GM12878 (cell line): ENCODE data around the gene CLIP3. TPM values are rescaled to one million over a fixed set of nuclear protein-coding genes. Genes with fewer than 3 reads are reported as not detected.

Source experiments
- ATAC-seq: fragments of 200-7000 bp; cut with Tn5 transposase; 3 replicates; pipeline ENCODE4 v1.9.1; 2020; ENCODE audit warnings: mild to moderate bottlenecking, moderate library complexity
- BruUV-seq: library from RNA; stranded (reverse); fragments of 400-500 nt; replicated peaks from 2 replicates; lab custom pipeline; 2021; lab: Mats Ljungman, UMichigan
- CTCF ChIA-PET: fragments of 300-600 bp; sonication (Branson Sonifier 250); formaldehyde crosslinking; extraction: SDS; loops from one replicate; lab custom pipeline; 2021; ENCODE audit warnings: inconsistent platforms; lab: Yijun Ruan, JAX
- POLR2A ChIA-PET: fragments of 350-600 bp; formaldehyde crosslinking; extraction: SDS; loops from one replicate; lab custom pipeline; 2021; ENCODE audit warnings: inconsistent platforms; lab: Charles Lee
- RAD21 ChIA-PET: fragments of 300-600 bp; sonication (Branson Sonifier 250); formaldehyde crosslinking; loops from one replicate; lab custom pipeline; 2023; ENCODE audit warnings: antibody characterized with exemption; ENCODE audit not compliant: unreplicated experiment; lab: Charles Lee
- SMC1A ChIA-PET: fragments of 300-600 bp; sonication (Branson Sonifier 250); formaldehyde crosslinking; loops from one replicate; lab custom pipeline; 2023; ENCODE audit not compliant: unreplicated experiment, uncharacterized antibody; lab: Charles Lee
- DNase-seq: peaks from one replicate; pipeline ENCODE4 v3.0.0-alpha.2; 2011; ENCODE audit warnings: low read depth, low spot score
- FAIRE-seq: peaks from 3 replicates; lab custom pipeline; 2011; peaks lifted over from hg19 to GRCh38; lab: Jason Lieb, UNC
- H2AFZ ChIP-seq: 2 replicates; pipeline ENCODE4 v1.6.0; 2011; ENCODE audit warnings: low read depth, low read length, control low read depth; ENCODE audit not compliant: control insufficient read depth
- H3K27ac ChIP-seq: 2 replicates; pipeline ENCODE4 v1.5.1; 2011; ENCODE audit warnings: control low read depth; ENCODE audit not compliant: control insufficient read depth, insufficient read depth
- H3K27me3 ChIP-seq, 2 experiments: replicated peaks in 1 of 2; 2 replicates each; pipeline versions ENCODE4 v1.6.0 to v1.6.1; 2011; ENCODE audit warnings: low read length in 1 of 2; ENCODE audit not compliant: control insufficient read depth in 2 of 2, insufficient read depth in 2 of 2
- H3K36me3 ChIP-seq, 2 experiments: 2 replicates each; pipeline ENCODE4 v1.5.1; 2011; ENCODE audit warnings: low read length in 1 of 2; ENCODE audit not compliant: control insufficient read depth in 2 of 2, insufficient read depth in 2 of 2
- H3K4me1 ChIP-seq: 2 replicates; pipeline ENCODE4 v1.6.1; 2011; ENCODE audit warnings: mild to moderate bottlenecking, low read length, moderate library complexity, mixed read lengths; ENCODE audit not compliant: control insufficient read depth, insufficient read depth
- H3K4me2 ChIP-seq: 2 replicates; pipeline ENCODE4 v1.6.0; 2011; ENCODE audit warnings: control low read depth; ENCODE audit not compliant: control insufficient read depth, insufficient read depth
- H3K4me3 ChIP-seq: fragments of 200-600 bp; sonication (generic); 2 replicates; pipeline ENCODE4 v1.5.1; 2016
- H3K79me2 ChIP-seq: 2 replicates; pipeline ENCODE4 v1.6.0; 2011; ENCODE audit warnings: low read length; ENCODE audit not compliant: control insufficient read depth, insufficient read depth
- H3K9ac ChIP-seq: 2 replicates; pipeline ENCODE4 v1.8.0; 2011; ENCODE audit warnings: low read length, control low read depth, mixed read lengths; ENCODE audit not compliant: control insufficient read depth, insufficient read depth
- H3K9me3 ChIP-seq: replicated peaks from 3 replicates; pipeline ENCODE4 v1.5.1; 2011; ENCODE audit warnings: mild to moderate bottlenecking, low read length; ENCODE audit not compliant: control insufficient read depth, insufficient read depth
- H4K20me1 ChIP-seq: 2 replicates; pipeline ENCODE4 v1.6.0; 2011; ENCODE audit not compliant: control insufficient read depth, insufficient read depth
- BACH1 ChIP-seq: fragments of 450-650 bp; IDR thresholded peaks from 2 replicates; pipeline ENCODE4 v1.6.1; 2017; ENCODE audit warnings: mild to moderate bottlenecking, borderline replicate concordance
- CBX5 ChIP-seq: sonication (generic); IDR thresholded peaks from 2 replicates; pipeline ENCODE4 v1.6.1; 2016; ENCODE audit warnings: low read depth, moderate library complexity, mild to moderate bottlenecking, inconsistent platforms
- MLLT1 ChIP-seq: fragments of 450-650 bp; IDR thresholded peaks from 2 replicates; pipeline ENCODE4 v1.6.1; 2016; ENCODE audit warnings: mild to moderate bottlenecking
- NFXL1 ChIP-seq: fragments of 450-650 bp; IDR thresholded peaks from 2 replicates; pipeline ENCODE4 v1.6.1; 2017; ENCODE audit warnings: antibody characterized with exemption, mild to moderate bottlenecking, borderline replicate concordance
- ZNF622 ChIP-seq: fragments of 450-650 bp; IDR thresholded peaks from 2 replicates; pipeline ENCODE4 v1.6.1; 2017; ENCODE audit warnings: mild to moderate bottlenecking, inconsistent platforms
- WGBS: methylation state at CpG from one replicate; pipeline ENCODE4 v1.1.6; 2016; ENCODE audit warnings: low lambda C conversion rate; ENCODE audit not compliant: insufficient replicate concordance, insufficient coverage; ENCODE audit errors: missing lambda C conversion rate; 5-methylcytosine and 5-hydroxymethylcytosine counted together
- in situ Hi-C: fragments of 300-500 bp; cut with MboI; formaldehyde crosslinking; loops from 9 replicates; pipeline ENCODE4 v1.14.3; 2018; ENCODE audit warnings: mixed read lengths
- intact Hi-C: fragments of 100-400 bp; cut with micrococcal nuclease; formaldehyde crosslinking; loops from one replicate; pipeline ENCODE4 v1.14.2; 2022; ENCODE audit not compliant: unreplicated experiment
- polyA plus RNA-seq, 11 experiments: library from polyadenylated mRNA; depleted of rRNA in 4 of 11; unstranded in 6 of 11; stranded (reverse) in 5 of 11; fragments of >200 nt; fragmentation: Nextera tagmentation in 4 of 11; fragmentation: Illumina TruSeq in 1 of 11; extraction: Ambion mirVana in 4 of 11; extraction: Trizol in 1 of 11; gene quantifications; 1 replicate in 1 of 11; 2 replicates in 10 of 11; pipeline versions ENCODE4 v1.2.1 to v1.2.3, GENCODE V29; 2011 to 2016; ENCODE audit warnings: inconsistent platforms in 2 of 11, missing spikeins in 2 of 11, low read depth in 1 of 11
- total RNA-seq, 4 experiments: library from RNA; depleted of rRNA in 3 of 4; stranded (reverse); fragments of >200 nt in 3 of 4; fragmentation: Illumina TruSeq in 1 of 4; extraction: Trizol in 1 of 4; gene quantifications; 2 replicates each; pipeline versions ENCODE4 v1.2.1 to v1.2.3, GENCODE V29; 2013 to 2021
- TF ChIP-seq, protein P1 (sequence below): fragments of 450-650 bp; conservative IDR thresholded peaks from 2 replicates; pipeline ENCODE4 v1.6.1; 2017; ENCODE audit warnings: mild to moderate bottlenecking, moderate library complexity

The CLIP3 gene
- total and polyA plus RNA-seq, 10 of the 15 experiments (the other 5 are each of a cell fraction or from before 2014, with no cell fraction given): 0.09 to 2.7 (median 0.45) TPM; not detected in 1

GRCh38 chr19:36081385-36081784 lies 48.7 kb upstream of the CLIP3 start:
- Histone ChIP-seq H3K36me3 (peaks cover 22 to 25% of the 10 kb centered on the region in 2 experiments; a peak in 3 of 4 replicates), H3K4me3 (no peak overlapping the region), H3K4me2 (no peak overlapping the region), H3K9ac (no peak overlapping the region), H3K27ac (no peak overlapping the region), H3K27me3 (no peaks in the 10 kb centered on the region), H2AFZ (no peak overlapping the region), H3K4me1 (no peaks in the 10 kb centered on the region), H3K9me3 (no peaks in the 10 kb centered on the region), H4K20me1 (no peaks in the 10 kb centered on the region), H3K79me2 (no peaks in the 10 kb centered on the region)
- SMC1A ChIA-PET: no interaction called here
- CTCF ChIA-PET: no interaction called here
- no peak for ATAC-seq
- POLR2A ChIA-PET: no interaction called here
- RAD21 ChIA-PET: no interaction called here
- in situ Hi-C loops: no loop called here
- 96% methylated on average over 3 of the region's 3 CpGs for WGBS
- no peak for TF ChIP-seq ZNF622
- TF ChIP-seq MLLT1: no peak
- TF ChIP-seq CBX5: no peak
- TF ChIP-seq, protein P1, sequence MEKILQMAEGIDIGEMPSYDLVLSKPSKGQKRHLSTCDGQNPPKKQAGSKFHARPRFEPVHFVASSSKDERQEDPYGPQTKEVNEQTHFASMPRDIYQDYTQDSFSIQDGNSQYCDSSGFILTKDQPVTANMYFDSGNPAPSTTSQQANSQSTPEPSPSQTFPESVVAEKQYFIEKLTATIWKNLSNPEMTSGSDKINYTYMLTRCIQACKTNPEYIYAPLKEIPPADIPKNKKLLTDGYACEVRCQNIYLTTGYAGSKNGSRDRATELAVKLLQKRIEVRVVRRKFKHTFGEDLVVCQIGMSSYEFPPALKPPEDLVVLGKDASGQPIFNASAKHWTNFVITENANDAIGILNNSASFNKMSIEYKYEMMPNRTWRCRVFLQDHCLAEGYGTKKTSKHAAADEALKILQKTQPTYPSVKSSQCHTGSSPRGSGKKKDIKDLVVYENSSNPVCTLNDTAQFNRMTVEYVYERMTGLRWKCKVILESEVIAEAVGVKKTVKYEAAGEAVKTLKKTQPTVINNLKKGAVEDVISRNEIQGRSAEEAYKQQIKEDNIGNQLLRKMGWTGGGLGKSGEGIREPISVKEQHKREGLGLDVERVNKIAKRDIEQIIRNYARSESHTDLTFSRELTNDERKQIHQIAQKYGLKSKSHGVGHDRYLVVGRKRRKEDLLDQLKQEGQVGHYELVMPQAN: no peak
- no peak for TF ChIP-seq BACH1
- TF ChIP-seq NFXL1: no peak
- DNase-seq: no peak
- FAIRE-seq: no peak
- BruUV-seq: no TSS peak
- intact Hi-C loops: no loop called here
